GM19324 (cell line): ENCODE results near the gene KRTAP5-9.
"Not testable (repeated sequence)": the region's sequence is repeated elsewhere in the genome, so short reads cannot be mapped to it uniquely, and the experiment has no call there.

Experiments used
- ATAC-seq: cut with Tn5 transposase; IDR thresholded peaks from one replicate; pipeline ENCODE4 v1.9.1; 2021; ENCODE audit warnings: mild to moderate bottlenecking, moderate library complexity; ENCODE audit not compliant: unreplicated experiment, low FRiP score

The KRTAP5-9 gene

GRCh38 chr11:71548120-71548519, at the start of gene KRTAP5-9:
KRTAP5-9 (plus strand) TSS chr11:71548420; CDS start chr11:71548658, 238 bp downstream.
- no peak for ATAC-seq

GRCh38 chr11:71499125-71499524, 49.1 kb upstream of the KRTAP5-9 start:
- ATAC-seq: no peak

GRCh38 chr11:71499546-71499945, 48.7 kb upstream of the KRTAP5-9 start:
- ATAC-seq: no peak

GRCh38 chr11:71500601-71501021, 47.6 kb upstream of the KRTAP5-9 start:
- no peak for ATAC-seq

GRCh38 chr11:71501071-71501985, 46.9 kb upstream of the KRTAP5-9 start:
- no peak for ATAC-seq

GRCh38 chr11:71502026-71502425, 46.2 kb upstream of the KRTAP5-9 start:
- ATAC-seq: no peak

GRCh38 chr11:71502871-71503435, 45.3 kb upstream of the KRTAP5-9 start:
- no peak for ATAC-seq

- ATAC-seq: no peak
Observed at GRCh38 chr11:71504531-71504930, 43.7 kb upstream of the KRTAP5-9 start.

- no peak for ATAC-seq
Observed at GRCh38 chr11:71505001-71505400, 43.2 kb upstream of the KRTAP5-9 start.

- no peak for ATAC-seq
Observed at GRCh38 chr11:71505781-71506180, 42.4 kb upstream of the KRTAP5-9 start.

- no peak for ATAC-seq
Observed at GRCh38 chr11:71507102-71507501, 41.1 kb upstream of the KRTAP5-9 start.

GRCh38 chr11:71518506-71519471, 29.4 kb upstream of the KRTAP5-9 start:
- ATAC-seq: no peak

- no peak for ATAC-seq
Observed at GRCh38 chr11:71519546-71519945, 28.7 kb upstream of the KRTAP5-9 start.

- no peak for ATAC-seq
Observed at GRCh38 chr11:71525188-71525937, 22.9 kb upstream of the KRTAP5-9 start.

GRCh38 chr11:71525938-71526495, 22.2 kb upstream of the KRTAP5-9 start:
- no peak for ATAC-seq

- not testable (repeated sequence) for ATAC-seq
Observed at GRCh38 chr11:71526796-71527575, 21.2 kb upstream of the KRTAP5-9 start, which contains the start of gene KRTAP5-7. KRTAP5-7 (plus strand) TSS chr11:71527267; CDS start chr11:71527301, 34 bp downstream.

GRCh38 chr11:71527576-71528210, 20.5 kb upstream of the KRTAP5-9 start:
- ATAC-seq: no peak

- ATAC-seq: no peak
Observed at GRCh38 chr11:71530602-71531001, 17.6 kb upstream of the KRTAP5-9 start.
